Glutamatergic neuron (in vitro differentiated cells): ENCODE data around the gene MAP2K2. TPM values are rescaled to one million over a fixed set of nuclear protein-coding genes. Genes with fewer than 3 reads are reported as not detected.

ENCODE experiments used
- DNase-seq: peaks from one replicate; pipeline ENCODE4 v3.0.0; 2022
- H3K27ac Mint-ChIP-seq: one replicate; pipeline ENCODE4 v1.8.0; 2020; ENCODE audit warnings: mild to moderate bottlenecking, mixed read lengths, inconsistent platforms; ENCODE audit not compliant: unreplicated experiment
- H3K27me3 Mint-ChIP-seq: one replicate; pipeline ENCODE4 v1.8.0; 2020; ENCODE audit warnings: mild to moderate bottlenecking, moderate library complexity, mixed read lengths, inconsistent platforms; ENCODE audit not compliant: unreplicated experiment
- H3K36me3 Mint-ChIP-seq: one replicate; pipeline ENCODE4 v1.8.0; 2020; ENCODE audit warnings: mild to moderate bottlenecking, mixed read lengths, inconsistent platforms; ENCODE audit not compliant: unreplicated experiment
- H3K4me1 Mint-ChIP-seq: one replicate; pipeline ENCODE4 v1.8.0; 2020; ENCODE audit warnings: mild to moderate bottlenecking, low read depth, mixed read lengths, inconsistent platforms; ENCODE audit not compliant: unreplicated experiment
- H3K4me3 Mint-ChIP-seq: one replicate; pipeline ENCODE4 v1.8.0; 2020; ENCODE audit warnings: mild to moderate bottlenecking, mixed read lengths, inconsistent platforms; ENCODE audit not compliant: unreplicated experiment
- H3K9me3 Mint-ChIP-seq: one replicate; pipeline ENCODE4 v1.8.0; 2020; ENCODE audit warnings: mild to moderate bottlenecking, moderate library complexity, mixed read lengths, inconsistent platforms; ENCODE audit not compliant: unreplicated experiment
- CTCF ChIP-seq: fragments of 200-600 bp; sonication (generic); IDR thresholded peaks from one replicate; pipeline ENCODE4 v1.5.0; 2021; ENCODE audit not compliant: partially characterized antibody, unreplicated experiment
- total RNA-seq: library from RNA; stranded (reverse); fragmentation: NEBNext Ultra II Directional; extraction: Animal tissue kit (Norgen Biotek cat#: 25700); gene quantifications from one replicate; pipeline ENCODE4 v1.2.1, GENCODE V29; 2021; ENCODE audit not compliant: unreplicated experiment

Gene MAP2K2
- total RNA-seq, 1 donor from 2014 or later, result 148 TPM

- Mint-ChIP-seq H3K4me3 (peak overlapping the region; percentile 63), H3K27ac (peak overlapping the region; percentile 79), H3K27me3 (peaks cover 6% of the 10 kb centered on the region), H3K4me1 (peaks cover 19% of the 10 kb centered on the region), H3K36me3 (peaks cover 4% of the 10 kb centered on the region), H3K9me3 (peaks cover 13% of the 10 kb centered on the region)
- TF ChIP-seq CTCF, result no peak
- DNase-seq, result no peak
Observed at GRCh38 chr19:4046362-4046691, 77.6 kb downstream of the MAP2K2 start.

GRCh38 chr19:4045597-4046361 lies 78.1 kb downstream of the MAP2K2 start:
- no peak for DNase-seq
- H3K4me3 Mint-ChIP-seq, result peak overlapping the region; percentile 63
- no peak for TF ChIP-seq CTCF
- peak overlapping the region; percentile 79 for H3K27ac Mint-ChIP-seq
- H3K4me1 Mint-ChIP-seq, result peaks cover 19% of the 10 kb centered on the region
- H3K9me3 Mint-ChIP-seq, result peaks cover 14% of the 10 kb centered on the region
- peaks cover 4% of the 10 kb centered on the region for H3K36me3 Mint-ChIP-seq
- H3K27me3 Mint-ChIP-seq, result peaks cover 6% of the 10 kb centered on the region

- Mint-ChIP-seq H3K27me3 (peaks cover 10% of the 10 kb centered on the region), H3K36me3 (no peaks in the 10 kb centered on the region), H3K27ac (peak overlapping the region; percentile 79), H3K4me1 (peaks cover 19% of the 10 kb centered on the region), H3K9me3 (peaks cover 19% of the 10 kb centered on the region), H3K4me3 (peak overlapping the region; percentile 61)
- no peak for TF ChIP-seq CTCF
- peak; percentile 54 for DNase-seq
Observed at GRCh38 chr19:4044990-4045465, 78.9 kb downstream of the MAP2K2 start.

GRCh38 chr19:4043966-4044715 lies 79.8 kb downstream of the MAP2K2 start:
- Mint-ChIP-seq H3K4me3 (peak overlapping the region; percentile 61), H3K27me3 (peaks cover 11% of the 10 kb centered on the region), H3K27ac (peak overlapping the region; percentile 79), H3K36me3 (no peaks in the 10 kb centered on the region), H3K4me1 (peaks cover 17% of the 10 kb centered on the region), H3K9me3 (peaks cover 21% of the 10 kb centered on the region)
- DNase-seq, result no peak
- no peak for TF ChIP-seq CTCF

GRCh38 chr19:4043401-4043800 lies 80.5 kb downstream of the MAP2K2 start:
- no peak for TF ChIP-seq CTCF
- Mint-ChIP-seq H3K27ac (peak overlapping the region; percentile 33), H3K4me3 (no peak overlapping the region), H3K9me3 (peaks cover 25% of the 10 kb centered on the region), H3K36me3 (no peaks in the 10 kb centered on the region), H3K4me1 (peaks cover 19% of the 10 kb centered on the region), H3K27me3 (peaks cover 14% of the 10 kb centered on the region)
- no peak for DNase-seq
